HCT116 (cell line): ENCODE results near the gene TRNAU1AP. TPM values are rescaled to one million over a fixed set of nuclear protein-coding genes. Genes with fewer than 3 reads are reported as not detected.

Experiments used
- ATAC-seq: fragments of 200-7000 bp; cut with Tn5 transposase; 2 replicates; pipeline ENCODE4 v1.9.1; 2020; ENCODE audit warnings: mild to moderate bottlenecking, moderate library complexity
- BruUV-seq: library from RNA; stranded (reverse); fragments of 400-500 nt; replicated peaks from 2 replicates; lab custom pipeline; 2021; lab: Mats Ljungman, UMichigan
- CTCF ChIA-PET: fragments of 300-600 bp; sonication (Branson Sonifier 250); formaldehyde crosslinking; loops from one replicate; lab custom pipeline; 2021; ENCODE audit warnings: antibody characterized with exemption; lab: Charles Lee
- POLR2A ChIA-PET: fragments of 300-600, 350-600 bp; sonication (Branson Sonifier 250); formaldehyde crosslinking; loops from one replicate; lab custom pipeline; 2021; ENCODE audit warnings: antibody characterized with exemption; lab: Charles Lee
- RAD21 ChIA-PET, 2 experiments: fragments of 300-600 bp; sonication (Branson Sonifier 250); formaldehyde crosslinking; loops; one replicate each; lab custom pipeline; 2023; ENCODE audit warnings: low total read pairs in 2 of 2; ENCODE audit not compliant: uncharacterized antibody in 2 of 2, unreplicated experiment in 2 of 2, low non-redundant PET in 1 of 2; lab: Charles Lee
- DNase-seq: peaks from one replicate; pipeline ENCODE4 v3.0.0-alpha.2; 2010; ENCODE audit warnings: low read depth, low spot score
- H2AFZ ChIP-seq: fragments of 200-600 bp; shearing (Covaris generic), sonication (generic); 2 replicates; pipeline ENCODE4 v1.6.1; 2017; ENCODE audit warnings: low read depth, mixed run types, mixed read lengths, antibody characterized with exemption, low read length; ENCODE audit not compliant: poor library complexity, severe bottlenecking
- H3K27ac ChIP-seq: 2 replicates; pipeline ENCODE4 v1.5.1; 2012; ENCODE audit warnings: low read depth, low read length
- H3K27me3 ChIP-seq: fragments of 200-600 bp; sonication (generic); 2 replicates; pipeline ENCODE4 v1.6.1; 2016; ENCODE audit warnings: mixed run types, low read length, mixed read lengths; ENCODE audit not compliant: insufficient read depth
- H3K36me3 ChIP-seq, 2 experiments: fragments of 200-500 bp in 1 of 2; fragments of 200-600 bp in 1 of 2; sonication (Bioruptor generic) in 1 of 2; sonication (generic) in 1 of 2; 2 replicates each; pipeline versions ENCODE4 v1.5.1 to v1.6.1; 2014 to 2016; ENCODE audit warnings: low read length in 2 of 2, inconsistent platforms in 1 of 2, mixed read lengths in 1 of 2, mixed run types in 1 of 2; ENCODE audit not compliant: insufficient read depth in 2 of 2, control insufficient read depth in 1 of 2
- H3K4me1 ChIP-seq, 2 experiments: fragments of 200-600 bp in 1 of 2; sonication (generic) in 1 of 2; 2 replicates each; pipeline versions ENCODE4 v1.5.1 to v1.6.1; 2012 to 2017; ENCODE audit warnings: low read length in 2 of 2, inconsistent platforms in 1 of 2, mild to moderate bottlenecking in 1 of 2, mixed read lengths in 1 of 2, mixed run types in 1 of 2, moderate library complexity in 1 of 2; ENCODE audit not compliant: insufficient read depth in 2 of 2, control insufficient read depth in 1 of 2
- H3K4me2 ChIP-seq: fragments of 200-600 bp; sonication (generic); 2 replicates; pipeline ENCODE4 v1.6.1; 2017; ENCODE audit warnings: mixed run types, low read length, mixed read lengths
- H3K4me3 ChIP-seq, 2 experiments: fragments of 200-600 bp in 1 of 2; sonication (generic) in 1 of 2; replicated peaks in 1 of 2; 2 replicates each; pipeline ENCODE4 v1.5.1; 2011 to 2016; ENCODE audit warnings: low read length in 2 of 2, control low read depth in 1 of 2, low read depth in 1 of 2, mild to moderate bottlenecking in 1 of 2, mixed read lengths in 1 of 2, mixed run types in 1 of 2
- H3K79me2 ChIP-seq: fragments of 200-600 bp; sonication (generic); 2 replicates; pipeline ENCODE4 v1.6.1; 2017; ENCODE audit warnings: mild to moderate bottlenecking, mixed run types, low read length, moderate library complexity, mixed read lengths; ENCODE audit not compliant: insufficient read depth
- H3K9ac ChIP-seq: fragments of 200-600 bp; sonication (generic); 2 replicates; pipeline ENCODE4 v1.6.1; 2016; ENCODE audit warnings: low read length, mixed read lengths
- H3K9me2 ChIP-seq: fragments of 200-600 bp; sonication (generic), shearing (Covaris generic); 2 replicates; pipeline ENCODE4 v1.6.1; 2017; ENCODE audit warnings: mixed run types, mild to moderate bottlenecking, moderate library complexity; ENCODE audit not compliant: insufficient read depth
- H3K9me3 ChIP-seq, 2 experiments: fragments of 200-500 bp in 1 of 2; fragments of 200-600 bp in 1 of 2; sonication (Bioruptor generic) in 1 of 2; sonication (generic) in 1 of 2; 2 replicates each; pipeline ENCODE4 v1.6.1; 2014 to 2017; ENCODE audit warnings: low read length in 2 of 2, mixed read lengths in 2 of 2, inconsistent platforms in 1 of 2, low read depth in 1 of 2, mild to moderate bottlenecking in 1 of 2, mixed run types in 1 of 2, moderate library complexity in 1 of 2; ENCODE audit not compliant: control insufficient read depth in 1 of 2, insufficient read depth in 1 of 2
- H4K20me1 ChIP-seq: fragments of 200-600 bp; sonication (generic), shearing (Covaris generic); 2 replicates; pipeline ENCODE4 v1.6.1; 2017; ENCODE audit warnings: mixed run types, mild to moderate bottlenecking, moderate library complexity; ENCODE audit not compliant: insufficient read depth
- CEBPB ChIP-seq: IDR thresholded peaks from 2 replicates; pipeline ENCODE4 v1.6.1; 2012; ENCODE audit warnings: low read depth
- ELF1 ChIP-seq: IDR thresholded peaks from 2 replicates; pipeline ENCODE4 v1.6.1; 2012; ENCODE audit warnings: low read depth, borderline replicate concordance
- EZH2 ChIP-seq: fragments of 200-600 bp; sonication (generic); IDR thresholded peaks from 2 replicates; pipeline ENCODE4 v1.6.1; 2017; ENCODE audit warnings: antibody characterized with exemption, mixed run types
- FOSL1 ChIP-seq: IDR thresholded peaks from 2 replicates; pipeline ENCODE4 v1.6.1; 2012; ENCODE audit warnings: low read depth
- JUND ChIP-seq: IDR thresholded peaks from 2 replicates; pipeline ENCODE4 v1.6.1; 2012
- POLR2AphosphoS5 ChIP-seq: IDR thresholded peaks from 2 replicates; pipeline ENCODE4 v1.6.1; 2011; ENCODE audit warnings: mild to moderate bottlenecking, low read depth, low read length, moderate library complexity
- RAD21 ChIP-seq: IDR thresholded peaks from 2 replicates; pipeline ENCODE4 v1.6.1; 2012; ENCODE audit warnings: low read depth, mild to moderate bottlenecking
- TCF7L2 ChIP-seq: IDR thresholded peaks from 2 replicates; pipeline ENCODE4 v1.7.0; 2011; ENCODE audit warnings: borderline replicate concordance, inconsistent platforms; ENCODE audit not compliant: insufficient read depth, insufficient read length; ENCODE audit errors: extremely low read depth
- YY1 ChIP-seq: IDR thresholded peaks from 2 replicates; pipeline ENCODE4 v1.6.1; 2011; ENCODE audit warnings: low read length, low read depth, moderate library complexity, mild to moderate bottlenecking; ENCODE audit not compliant: insufficient replicate concordance; ENCODE audit errors: extremely low read depth
- ZNF274 ChIP-seq: fragments of 200-500 bp; sonication (Bioruptor generic); IDR thresholded peaks from 2 replicates; pipeline ENCODE4 v1.6.1; 2014; ENCODE audit warnings: mild to moderate bottlenecking, low read depth, low read length, inconsistent platforms
- intact Hi-C: fragments of 100-400 bp; cut with micrococcal nuclease; formaldehyde crosslinking; loops from 2 replicates; pipeline ENCODE4 v1.10.0; 2022
- total RNA-seq: library from RNA; stranded (reverse); gene quantifications from one replicate; pipeline ENCODE4 v1.2.1, GENCODE V29; 2021; ENCODE audit not compliant: unreplicated experiment
- TF ChIP-seq, protein P1 (sequence below): IDR thresholded peaks from 2 replicates; pipeline ENCODE4 v1.6.1; 2012; ENCODE audit warnings: low read depth
- TF ChIP-seq, protein P2 (sequence below): IDR thresholded peaks from 2 replicates; pipeline ENCODE4 v1.6.1; 2011; ENCODE audit warnings: mild to moderate bottlenecking, low read length, moderate library complexity; ENCODE audit not compliant: insufficient replicate concordance; ENCODE audit errors: extremely low read depth
- TF ChIP-seq, protein P3 (sequence below): IDR thresholded peaks from 2 replicates; pipeline ENCODE4 v1.6.1; 2012

Gene TRNAU1AP
- total RNA-seq, 1 experiment from 2014 or later, result 29.7 TPM

DNA sequence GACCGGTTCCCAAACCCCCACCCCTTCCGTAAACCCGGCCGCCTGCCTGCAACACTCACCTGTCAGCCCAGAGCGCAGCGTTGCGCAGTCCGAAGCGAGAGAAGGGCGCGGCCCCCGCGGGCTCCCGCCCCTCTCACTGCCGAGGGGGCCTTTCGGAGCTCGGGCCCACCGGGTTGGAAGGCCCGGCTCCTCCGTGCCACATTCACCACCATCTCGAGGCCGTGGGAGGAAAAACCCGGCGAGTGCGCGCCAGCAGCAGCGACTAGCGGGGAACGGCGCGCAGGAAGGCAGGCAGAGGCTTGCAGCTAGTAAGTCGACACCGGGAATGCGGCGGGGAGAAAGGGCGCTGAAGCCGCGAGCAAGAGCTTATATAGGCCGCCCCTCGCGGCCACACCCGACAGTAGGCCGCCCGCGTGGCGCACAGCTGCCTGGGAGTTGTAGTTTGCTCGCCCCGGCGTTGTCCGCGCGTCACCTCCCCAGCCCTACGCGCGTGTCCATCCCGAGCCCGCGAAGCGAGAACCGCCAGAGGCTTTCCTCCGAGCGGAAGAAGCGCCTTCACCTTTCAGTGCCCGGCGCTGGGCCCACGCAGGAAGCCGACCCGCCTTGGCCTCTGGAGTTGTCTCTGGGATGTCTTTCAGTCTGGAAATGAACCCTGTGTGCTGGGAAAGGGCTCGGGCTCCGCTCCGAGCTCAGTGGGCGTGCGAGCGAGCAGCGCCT, 28.8 kb downstream of the TRNAU1AP start (continued):
- TF ChIP-seq, protein P1, sequence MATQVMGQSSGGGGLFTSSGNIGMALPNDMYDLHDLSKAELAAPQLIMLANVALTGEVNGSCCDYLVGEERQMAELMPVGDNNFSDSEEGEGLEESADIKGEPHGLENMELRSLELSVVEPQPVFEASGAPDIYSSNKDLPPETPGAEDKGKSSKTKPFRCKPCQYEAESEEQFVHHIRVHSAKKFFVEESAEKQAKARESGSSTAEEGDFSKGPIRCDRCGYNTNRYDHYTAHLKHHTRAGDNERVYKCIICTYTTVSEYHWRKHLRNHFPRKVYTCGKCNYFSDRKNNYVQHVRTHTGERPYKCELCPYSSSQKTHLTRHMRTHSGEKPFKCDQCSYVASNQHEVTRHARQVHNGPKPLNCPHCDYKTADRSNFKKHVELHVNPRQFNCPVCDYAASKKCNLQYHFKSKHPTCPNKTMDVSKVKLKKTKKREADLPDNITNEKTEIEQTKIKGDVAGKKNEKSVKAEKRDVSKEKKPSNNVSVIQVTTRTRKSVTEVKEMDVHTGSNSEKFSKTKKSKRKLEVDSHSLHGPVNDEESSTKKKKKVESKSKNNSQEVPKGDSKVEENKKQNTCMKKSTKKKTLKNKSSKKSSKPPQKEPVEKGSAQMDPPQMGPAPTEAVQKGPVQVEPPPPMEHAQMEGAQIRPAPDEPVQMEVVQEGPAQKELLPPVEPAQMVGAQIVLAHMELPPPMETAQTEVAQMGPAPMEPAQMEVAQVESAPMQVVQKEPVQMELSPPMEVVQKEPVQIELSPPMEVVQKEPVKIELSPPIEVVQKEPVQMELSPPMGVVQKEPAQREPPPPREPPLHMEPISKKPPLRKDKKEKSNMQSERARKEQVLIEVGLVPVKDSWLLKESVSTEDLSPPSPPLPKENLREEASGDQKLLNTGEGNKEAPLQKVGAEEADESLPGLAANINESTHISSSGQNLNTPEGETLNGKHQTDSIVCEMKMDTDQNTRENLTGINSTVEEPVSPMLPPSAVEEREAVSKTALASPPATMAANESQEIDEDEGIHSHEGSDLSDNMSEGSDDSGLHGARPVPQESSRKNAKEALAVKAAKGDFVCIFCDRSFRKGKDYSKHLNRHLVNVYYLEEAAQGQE, result no peak
- peak; percentile 100 for TF ChIP-seq POLR2AphosphoS5

DNA sequence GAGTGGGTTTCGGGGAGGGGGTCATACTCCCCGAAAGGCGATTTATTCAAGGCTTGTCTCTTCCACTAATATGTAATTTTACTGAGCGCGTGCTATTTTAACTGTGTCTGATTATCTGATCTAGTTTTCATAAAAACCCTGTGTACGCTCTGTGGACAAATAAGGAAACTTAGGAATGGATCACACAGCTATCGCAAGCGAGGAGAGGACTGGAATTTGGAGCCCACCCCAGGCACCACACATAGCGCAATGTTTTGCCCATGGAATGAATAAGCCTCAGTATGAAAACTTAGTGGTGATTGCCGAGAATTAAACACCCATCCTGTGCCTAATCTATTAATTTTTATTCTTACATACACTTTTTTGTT, 29.3 kb downstream of the TRNAU1AP start:
- ChIA-PET CTCF (interaction anchor here (0.5 to 1.5 kb wide), 3 partner anchors 21 to 718 kb away, joined by 3 to 10 read pairs (median 3); no protein-coding TSS in a partner anchor), RAD21 (interaction anchor here in 1 of 2 experiments (0.5 kb wide), 1 partner anchor 42 kb away, joined by 4 read pairs; no protein-coding TSS in a partner anchor), POLR2A (interaction anchor here (0.7 to 2.8 kb wide), 37 partner anchors 8 to 348 kb away, joined by 3 to 27 read pairs (median 4); partner anchors contain the start of genes ATP5IF1, EPB41, MED18 and PHACTR4)
- peak; percentile 15; the same call in 1 of the 2 replicates for ATAC-seq
- H3K4me2 ChIP-seq, result peak overlapping the region; percentile 85
- no peaks in the 10 kb centered on the region for H3K9me2 ChIP-seq
- H3K9ac ChIP-seq, result peak overlapping the region; percentile 96
- BruUV-seq, result TSS peak; percentile 98
- H3K27ac ChIP-seq, result peak overlapping the region; percentile 93
- no peak for DNase-seq
- intact Hi-C loops, result no loop called here
- H3K79me2 ChIP-seq, result peaks cover 32% of the 10 kb centered on the region
- no peak overlapping the region for H2AFZ ChIP-seq
- peak overlapping the region; percentile 97 to 99 for H3K4me3 ChIP-seq
- H3K27me3 ChIP-seq, result no peaks in the 10 kb centered on the region
- H4K20me1 ChIP-seq, result peaks cover 29% of the 10 kb centered on the region; the same call in 1 of the 2 replicates
- H3K9me3 ChIP-seq, result no peaks in the 10 kb centered on the region
- peaks cover 9 to 29% of the 10 kb centered on the region in 2 experiments; a peak in 3 of 4 replicates for H3K4me1 ChIP-seq
- peaks cover 21 to 40% of the 10 kb centered on the region in 2 experiments; a peak in 3 of 4 replicates for H3K36me3 ChIP-seq
- TF ChIP-seq CEBPB (no peak), EZH2 (no peak), JUND (no peak), FOSL1 (no peak), YY1 (no peak), RAD21 (no peak), ELF1 (no peak), ZNF274 (no peak), TCF7L2 (no peak)
- TF ChIP-seq, protein P2, sequence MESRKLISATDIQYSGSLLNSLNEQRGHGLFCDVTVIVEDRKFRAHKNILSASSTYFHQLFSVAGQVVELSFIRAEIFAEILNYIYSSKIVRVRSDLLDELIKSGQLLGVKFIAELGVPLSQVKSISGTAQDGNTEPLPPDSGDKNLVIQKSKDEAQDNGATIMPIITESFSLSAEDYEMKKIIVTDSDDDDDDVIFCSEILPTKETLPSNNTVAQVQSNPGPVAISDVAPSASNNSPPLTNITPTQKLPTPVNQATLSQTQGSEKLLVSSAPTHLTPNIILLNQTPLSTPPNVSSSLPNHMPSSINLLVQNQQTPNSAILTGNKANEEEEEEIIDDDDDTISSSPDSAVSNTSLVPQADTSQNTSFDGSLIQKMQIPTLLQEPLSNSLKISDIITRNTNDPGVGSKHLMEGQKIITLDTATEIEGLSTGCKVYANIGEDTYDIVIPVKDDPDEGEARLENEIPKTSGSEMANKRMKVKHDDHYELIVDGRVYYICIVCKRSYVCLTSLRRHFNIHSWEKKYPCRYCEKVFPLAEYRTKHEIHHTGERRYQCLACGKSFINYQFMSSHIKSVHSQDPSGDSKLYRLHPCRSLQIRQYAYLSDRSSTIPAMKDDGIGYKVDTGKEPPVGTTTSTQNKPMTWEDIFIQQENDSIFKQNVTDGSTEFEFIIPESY, result no peak
- TF ChIP-seq, protein P3, sequence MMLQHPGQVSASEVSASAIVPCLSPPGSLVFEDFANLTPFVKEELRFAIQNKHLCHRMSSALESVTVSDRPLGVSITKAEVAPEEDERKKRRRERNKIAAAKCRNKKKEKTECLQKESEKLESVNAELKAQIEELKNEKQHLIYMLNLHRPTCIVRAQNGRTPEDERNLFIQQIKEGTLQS, result no peak
- TF ChIP-seq, protein P1, result no peak
